GM12875 (cell line): ENCODE results near the gene ASTN2.

Source experiments
- H3K4me3 ChIP-seq: one replicate; pipeline ENCODE4 v1.5.1; 2011; ENCODE audit warnings: low read depth, low read length, control low read depth
- CTCF ChIP-seq: IDR thresholded peaks from 2 replicates; pipeline ENCODE4 v1.5.1; 2011; ENCODE audit warnings: low read depth, mild to moderate bottlenecking, control low read depth, inconsistent platforms, low read length, moderate library complexity, borderline replicate concordance; ENCODE audit not compliant: insufficient read depth

The ASTN2 gene

GRCh38 chr9:116387934-116388698 is 1026.7 kb downstream of the ASTN2 start:
- TF ChIP-seq CTCF = no peak
- H3K4me3 ChIP-seq = no peak overlapping the region

GRCh38 chr9:116383936-116384335 is 1030.9 kb downstream of the ASTN2 start:
- H3K4me3 ChIP-seq = no peak overlapping the region
- TF ChIP-seq CTCF = no peak

DNA sequence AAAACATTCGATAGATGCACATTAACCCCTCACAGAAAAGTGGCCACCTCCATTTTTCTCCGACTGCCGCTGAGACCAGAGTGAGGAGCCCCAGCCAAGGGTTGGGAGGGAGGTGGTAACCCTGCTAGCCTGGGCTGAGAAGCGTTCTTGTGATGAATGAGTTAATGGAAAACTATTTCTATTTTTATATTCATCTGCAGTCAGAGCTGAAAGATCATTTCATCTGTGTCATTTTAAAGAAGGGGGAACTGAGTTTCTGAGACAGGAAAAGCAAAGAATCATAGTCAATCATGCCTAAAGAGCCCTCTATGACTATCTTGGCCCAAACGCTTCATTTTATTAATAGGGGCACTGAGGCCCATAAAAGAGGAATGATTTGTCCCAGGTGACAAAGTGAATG is 1031.7 kb downstream of the ASTN2 start:
- no peak for TF ChIP-seq CTCF
- H3K4me3 ChIP-seq = no peak overlapping the region

DNA sequence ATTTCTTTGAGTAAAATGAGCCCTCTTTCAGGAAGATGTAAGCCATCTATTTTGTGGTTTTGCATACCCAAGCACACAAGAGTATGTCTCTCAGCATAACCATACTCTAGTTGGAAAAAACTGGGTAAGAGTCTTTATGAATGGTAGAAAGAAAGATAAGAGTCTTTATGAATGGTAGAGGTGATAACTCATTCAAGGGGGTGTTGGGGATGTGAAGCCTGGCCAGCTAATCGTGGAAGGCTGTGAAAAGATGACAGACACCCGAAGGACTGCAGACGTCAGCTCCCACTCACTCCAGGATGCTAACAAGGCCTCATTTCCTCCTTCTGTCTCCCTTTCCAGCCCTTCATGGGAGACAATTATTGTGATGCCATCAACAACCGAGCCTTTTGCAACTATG is 1032.8 kb downstream of the ASTN2 start:
- TF ChIP-seq CTCF = no peak
- H3K4me3 ChIP-seq = no peak overlapping the region

DNA sequence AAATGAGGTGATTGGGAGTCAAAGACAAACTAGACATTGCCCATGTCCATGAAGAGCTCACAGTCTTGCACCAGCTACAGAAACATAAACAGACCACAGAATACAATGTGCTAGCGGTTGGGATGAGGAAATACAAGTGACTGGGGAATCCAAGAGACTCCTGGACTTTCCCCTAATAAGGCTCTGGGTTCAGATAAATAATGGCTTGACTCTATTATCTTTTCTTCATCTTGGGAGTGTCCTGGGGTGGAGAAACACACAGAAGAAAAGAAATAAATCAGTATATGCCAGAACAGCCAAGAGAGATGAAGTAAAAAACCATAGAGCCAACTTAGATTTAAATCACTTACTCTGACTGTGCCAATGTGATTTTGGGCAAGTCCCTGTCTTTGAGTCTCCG is 1033.5 kb downstream of the ASTN2 start:
- H3K4me3 ChIP-seq = no peak overlapping the region
- no peak for TF ChIP-seq CTCF

GRCh38 chr9:116380496-116380995 is 1034.3 kb downstream of the ASTN2 start:
- no peak overlapping the region for H3K4me3 ChIP-seq
- no peak for TF ChIP-seq CTCF

DNA sequence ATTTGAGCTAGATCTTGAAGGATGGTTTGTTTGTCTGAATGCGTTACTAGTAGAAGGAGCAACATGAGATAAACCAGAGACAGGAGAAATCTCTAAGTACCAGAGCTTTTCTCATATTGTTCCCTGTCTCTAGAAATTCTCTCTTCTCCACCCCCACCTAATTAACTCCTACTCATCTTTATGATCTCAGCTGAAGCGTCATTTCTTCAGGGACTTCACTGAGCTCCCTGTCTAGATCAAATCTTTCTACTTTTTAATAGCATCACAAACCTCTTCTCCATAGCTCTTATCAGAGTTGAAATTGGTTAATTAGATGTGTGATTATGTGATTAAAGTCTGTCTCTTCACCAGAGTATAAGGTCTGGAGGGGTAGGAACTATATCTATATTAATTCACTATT is 1035.0 kb downstream of the ASTN2 start:
- H3K4me3 ChIP-seq = no peak overlapping the region
- TF ChIP-seq CTCF = no peak
